Stimulated activated CD8-positive, alpha-beta memory T cell treated with anti-CD3 and anti-CD28 coated beads, Interleukin-7, amount 100 ng/mL, for 24 hours (primary cell): ENCODE measurements around the gene ZNF3.
A peak's percentile ranks its signal among the peaks of the same experiment; 100 is the strongest.
"Not testable (repeated sequence)": the region's sequence is repeated elsewhere in the genome, so short reads cannot be mapped to it uniquely, and the experiment has no call there.

Experiments used
- DNase-seq: peaks from one replicate; pipeline ENCODE4 v3.0.0-alpha.2; 2020; ENCODE audit warnings: low read depth

ZNF3 gene

DNA sequence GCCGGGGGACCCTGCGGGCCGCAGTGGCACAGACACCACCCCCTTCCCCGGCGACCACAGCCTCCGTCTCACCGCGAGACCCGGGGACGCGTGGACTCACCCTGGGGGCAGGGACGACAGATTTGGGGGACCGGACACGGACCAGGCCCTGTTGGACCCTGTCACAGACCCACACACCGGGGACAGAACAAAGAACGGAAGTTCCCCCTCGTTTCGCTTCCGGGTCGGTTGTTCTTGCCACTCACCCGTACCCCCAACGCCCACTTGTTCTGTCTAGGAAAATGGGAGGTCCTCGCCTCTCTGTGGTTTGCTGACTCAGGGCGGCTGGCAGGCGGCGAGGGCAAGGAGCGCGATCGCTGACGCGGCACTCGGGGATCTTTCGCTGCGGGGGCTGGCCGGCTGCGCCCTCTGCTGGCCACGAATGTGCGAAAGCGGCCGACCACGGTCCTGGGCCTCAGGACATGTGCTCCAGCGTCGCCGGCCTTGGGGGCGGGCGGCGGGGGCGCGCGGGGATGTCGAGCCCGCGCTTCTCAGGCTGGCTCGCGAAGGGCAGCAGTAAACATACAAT is at the start of gene ZNF3:
Gene ZNF3 (minus strand): TSS at position 189 of the 568 bp plus-strand sequence. CDS start 4,366 bp downstream, outside the sequence.
- peak; percentile 94 for DNase-seq

DNA sequence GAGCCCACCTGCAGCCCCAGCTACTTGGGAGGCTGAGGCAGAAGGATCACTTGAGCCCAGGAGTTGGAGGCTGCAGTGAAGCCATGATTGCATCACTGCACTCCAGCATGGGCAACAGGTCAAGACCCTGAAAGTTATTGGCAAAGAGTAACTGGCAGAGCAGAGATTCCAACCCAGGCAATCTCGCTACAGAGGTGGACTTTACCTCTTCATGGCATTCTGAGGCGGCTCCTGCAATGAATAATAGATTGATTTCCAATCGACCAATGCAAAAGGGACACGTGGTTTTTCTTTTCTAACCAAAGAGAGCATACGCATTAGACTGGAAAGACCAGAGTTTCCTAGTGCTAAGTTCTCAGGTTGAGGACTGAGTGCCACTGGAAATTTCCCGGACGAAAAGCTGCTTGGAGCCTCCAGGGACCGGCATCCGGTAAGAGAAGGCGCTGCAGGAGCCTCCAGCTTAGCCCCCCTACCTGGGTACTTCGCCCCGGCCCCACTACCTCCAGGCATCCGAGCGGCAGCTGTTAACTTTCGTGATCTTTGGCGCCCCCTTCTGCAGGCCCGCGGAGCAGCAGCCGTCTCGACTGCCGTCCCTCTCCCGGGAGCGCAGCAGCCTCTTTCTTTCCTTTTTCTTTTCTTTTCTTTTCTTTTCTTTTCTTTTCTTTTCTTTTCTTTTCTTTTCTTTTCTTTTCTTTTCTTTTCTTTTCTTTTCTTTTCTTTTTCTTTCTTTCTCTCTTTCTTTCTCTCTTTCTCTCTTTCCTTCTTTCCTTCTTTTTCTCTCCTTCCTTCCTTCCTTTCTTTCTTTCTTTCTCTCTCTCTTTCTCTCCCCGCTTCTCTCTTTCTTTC is 49.3 kb upstream of the ZNF3 start:
- DNase-seq = peak; percentile 64

DNA sequence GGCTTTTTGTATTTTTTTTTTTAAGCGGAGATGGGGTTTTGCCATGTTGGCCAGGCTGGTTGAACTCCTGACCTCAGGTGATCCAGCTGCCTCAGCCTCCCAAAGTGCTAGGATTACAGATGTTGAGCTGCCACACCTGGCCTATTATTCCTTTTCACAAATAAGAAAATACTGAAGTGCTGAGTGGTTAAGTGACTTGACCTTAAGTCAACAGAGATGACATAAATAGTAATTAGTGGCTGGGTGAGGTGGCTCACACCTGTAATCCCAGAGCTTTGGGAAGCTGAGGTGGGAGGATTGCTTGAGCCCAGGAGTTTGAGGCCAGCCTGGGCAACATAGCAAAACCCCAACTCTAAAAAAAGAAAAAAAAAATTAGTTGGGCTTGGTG is 48.7 kb upstream of the ZNF3 start:
- not testable (repeated sequence) for DNase-seq

GRCh38 chr7:100128637-100128963 is 47.1 kb upstream of the ZNF3 start:
- no peak for DNase-seq

- no peak for DNase-seq
Observed at GRCh38 chr7:100127866-100128636, 46.5 kb upstream of the ZNF3 start.

- DNase-seq = peak; percentile 80
Observed at GRCh38 chr7:100126931-100127865, 45.7 kb upstream of the ZNF3 start, which contains the start of gene MBLAC1. Gene MBLAC1 (plus strand): TSS chr7:100126967. CDS start chr7:100127396, 429 bp downstream.

DNA sequence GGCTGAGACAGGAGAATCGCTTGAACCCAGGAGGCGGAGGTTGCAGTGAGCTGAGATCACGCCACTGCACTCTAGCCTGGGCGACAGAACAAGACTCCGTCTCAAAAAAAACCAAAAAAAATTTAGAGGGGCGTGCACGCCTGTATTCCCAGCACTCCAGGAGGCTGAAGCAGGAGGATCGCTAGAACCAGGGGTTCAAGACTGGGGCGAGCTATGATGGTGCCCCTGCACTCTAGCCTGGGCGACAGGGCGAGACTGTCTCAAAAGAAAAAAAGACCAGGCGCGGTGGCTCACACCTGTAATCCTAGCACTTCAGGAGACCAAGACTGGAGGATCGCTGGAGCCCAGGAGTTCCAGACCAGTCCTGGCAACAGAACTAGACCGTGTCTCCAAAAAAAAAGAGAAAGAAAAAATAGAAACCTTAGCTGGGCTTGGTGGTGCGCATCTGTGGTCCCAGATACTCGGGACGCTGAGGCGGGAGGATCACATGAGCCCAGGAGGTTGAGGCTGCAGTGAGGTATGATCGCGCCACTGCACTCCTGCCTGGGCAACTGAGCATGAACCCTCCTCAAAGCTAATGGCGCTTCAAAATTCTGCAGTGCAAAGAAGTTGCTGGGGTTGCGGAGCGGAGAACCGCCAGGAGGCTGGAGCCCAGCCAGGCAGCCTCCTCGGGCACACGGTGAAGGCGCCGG is 44.9 kb upstream of the ZNF3 start:
- DNase-seq = no peak

GRCh38 chr7:100124301-100125230 is 43.0 kb upstream of the ZNF3 start:
- no peak for DNase-seq

- no peak for DNase-seq
Observed at GRCh38 chr7:100122568-100122967, 41.0 kb upstream of the ZNF3 start.

DNA sequence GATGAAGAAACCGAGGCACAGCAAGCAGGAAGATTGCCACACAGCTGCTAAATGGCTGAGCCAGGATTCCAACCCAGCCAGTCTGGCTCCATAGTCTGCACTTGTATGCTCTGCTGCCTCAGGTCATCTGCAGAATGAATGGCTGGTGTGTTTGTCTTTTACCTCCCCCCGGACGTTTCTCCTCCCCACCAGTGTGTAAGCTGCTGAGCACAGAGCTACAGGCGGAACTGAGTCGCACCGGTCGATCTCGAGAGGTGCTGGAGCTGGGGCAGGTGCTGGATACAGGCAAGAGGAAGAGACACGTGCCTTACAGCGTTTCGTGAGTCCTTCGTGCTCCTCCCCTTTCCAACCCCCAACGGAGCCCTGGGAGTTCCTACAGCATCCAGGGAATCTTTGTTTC is 40.5 kb upstream of the ZNF3 start:
- no peak for DNase-seq

DNA sequence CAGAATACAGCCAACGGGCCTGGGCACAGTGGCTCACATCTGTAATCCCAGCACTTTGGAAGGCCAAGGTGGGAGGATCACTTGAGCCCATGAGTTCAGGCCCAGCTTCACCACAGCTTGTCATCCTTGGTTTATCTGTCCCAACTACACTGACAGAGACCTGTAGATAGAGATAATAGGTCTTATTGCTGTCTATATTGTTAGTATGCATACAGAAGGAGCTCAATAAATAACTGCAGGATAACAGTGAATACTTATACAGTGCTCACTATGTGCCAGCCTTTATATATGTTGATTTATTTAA is 39.2 kb upstream of the ZNF3 start:
- no peak for DNase-seq

- peak; percentile 41 for DNase-seq
Observed at GRCh38 chr7:100119970-100120732, 38.6 kb upstream of the ZNF3 start.

DNA sequence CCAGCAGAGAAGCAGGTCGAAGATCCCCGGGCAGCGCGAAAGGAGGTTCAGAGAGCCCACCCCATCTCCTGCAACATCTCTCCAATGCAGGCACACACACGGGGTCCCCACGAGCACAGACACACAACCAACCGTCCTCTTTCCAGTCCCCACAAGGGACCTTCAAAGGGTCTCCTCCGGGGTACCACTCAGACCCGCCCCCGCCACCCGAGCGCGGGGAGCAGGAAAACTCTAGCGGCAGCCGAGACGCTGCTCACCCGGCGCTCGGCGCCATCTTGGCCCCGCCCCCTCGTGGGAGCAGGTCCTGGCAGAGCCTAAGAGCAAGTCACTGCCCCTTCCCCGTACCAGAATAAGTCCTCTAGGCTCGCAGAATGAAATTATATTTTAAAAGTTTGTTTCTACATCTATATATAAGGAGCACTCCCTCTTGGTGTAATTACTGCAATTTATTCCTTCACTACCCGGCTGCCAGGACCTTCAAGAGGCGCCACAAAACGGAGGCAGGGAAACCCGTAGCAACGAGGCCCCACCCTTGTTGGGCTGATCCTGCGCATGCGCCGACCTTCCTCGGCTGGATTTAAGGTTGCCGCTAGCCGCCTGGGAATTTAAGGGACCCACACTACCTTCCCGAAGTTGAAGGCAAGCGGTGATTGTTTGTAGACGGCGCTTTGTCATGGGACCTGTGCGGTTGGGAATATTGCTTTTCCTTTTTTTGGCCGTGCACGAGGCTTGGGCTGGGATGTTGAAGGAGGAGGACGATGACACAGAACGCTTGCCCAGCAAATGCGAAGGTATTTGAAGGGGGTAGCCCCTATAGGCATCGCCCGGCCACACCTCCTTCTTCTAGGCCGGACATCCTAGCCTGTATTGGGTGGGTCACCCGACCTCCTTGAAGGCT is 37.8 kb upstream of the ZNF3 start, which contains the start of the genes CNPY4 and TAF6:
Gene CNPY4 (plus strand): TSS at position 563 of the 898 bp plus-strand sequence. CDS start 111 bp downstream, at position 674.
Gene TAF6 (minus strand): TSS at position 287 of the 898 bp plus-strand sequence. CDS start 5,149 bp downstream, outside the sequence.
- peak; percentile 93 for DNase-seq

GRCh38 chr7:100118388-100119071 is 37.0 kb upstream of the ZNF3 start:
- no peak for DNase-seq

GRCh38 chr7:100115026-100115425 is 33.5 kb upstream of the ZNF3 start:
- no peak for DNase-seq

- DNase-seq = no peak
Observed at GRCh38 chr7:100111914-100112313, 30.4 kb upstream of the ZNF3 start.

- DNase-seq = no peak
Observed at GRCh38 chr7:100111156-100111555, 29.6 kb upstream of the ZNF3 start.
